ENCODE measurements around the gene PARP9. TPM values are rescaled to one million over a fixed set of nuclear protein-coding genes. Genes with fewer than 3 reads are reported as not detected.

PARP9 gene
- total RNA-seq, 1 donor from 2014 or later = 8.1 TPM

GRCh38 chr3:122548619-122549018 lies 15.5 kb downstream of the PARP9 start:
- Histone ChIP-seq H3K36me3 (peaks cover 37 to 57% of the 10 kb centered on the region in 2 donors), H3K9me3 (no peaks in the 10 kb centered on the region), H3K4me3 (no peak overlapping the region), H3K4me1 (no peaks in the 10 kb centered on the region), H3K27me3 (no peaks in the 10 kb centered on the region), H3K27ac (no peak overlapping the region)
- intact Hi-C loops (cut with DNase I) = no loop called here
- no peak for DNase-seq (ENCODE audit: low spot score in 2 of 2)
- TF ChIP-seq, protein P1, sequence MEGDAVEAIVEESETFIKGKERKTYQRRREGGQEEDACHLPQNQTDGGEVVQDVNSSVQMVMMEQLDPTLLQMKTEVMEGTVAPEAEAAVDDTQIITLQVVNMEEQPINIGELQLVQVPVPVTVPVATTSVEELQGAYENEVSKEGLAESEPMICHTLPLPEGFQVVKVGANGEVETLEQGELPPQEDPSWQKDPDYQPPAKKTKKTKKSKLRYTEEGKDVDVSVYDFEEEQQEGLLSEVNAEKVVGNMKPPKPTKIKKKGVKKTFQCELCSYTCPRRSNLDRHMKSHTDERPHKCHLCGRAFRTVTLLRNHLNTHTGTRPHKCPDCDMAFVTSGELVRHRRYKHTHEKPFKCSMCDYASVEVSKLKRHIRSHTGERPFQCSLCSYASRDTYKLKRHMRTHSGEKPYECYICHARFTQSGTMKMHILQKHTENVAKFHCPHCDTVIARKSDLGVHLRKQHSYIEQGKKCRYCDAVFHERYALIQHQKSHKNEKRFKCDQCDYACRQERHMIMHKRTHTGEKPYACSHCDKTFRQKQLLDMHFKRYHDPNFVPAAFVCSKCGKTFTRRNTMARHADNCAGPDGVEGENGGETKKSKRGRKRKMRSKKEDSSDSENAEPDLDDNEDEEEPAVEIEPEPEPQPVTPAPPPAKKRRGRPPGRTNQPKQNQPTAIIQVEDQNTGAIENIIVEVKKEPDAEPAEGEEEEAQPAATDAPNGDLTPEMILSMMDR (IDR thresholded peaks at IDR 0.05) = no peak

- no peak for DNase-seq (ENCODE audit: low spot score in 2 of 2)
- no peaks in the 10 kb centered on the region for H3K4me1 ChIP-seq
- TF ChIP-seq, protein P1 (IDR thresholded peaks at IDR 0.05) = no peak
- peaks cover 37 to 58% of the 10 kb centered on the region in 2 donors for H3K36me3 ChIP-seq
- no peaks in the 10 kb centered on the region for H3K27me3 ChIP-seq
- H3K27ac ChIP-seq = no peak overlapping the region
- H3K9me3 ChIP-seq = no peaks in the 10 kb centered on the region
- no peak overlapping the region for H3K4me3 ChIP-seq
- intact Hi-C loops (cut with DNase I) = no loop called here
Measured at GRCh38 chr3:122548076-122548475, 16.0 kb downstream of the PARP9 start.

- Histone ChIP-seq H3K9me3 (no peaks in the 10 kb centered on the region), H3K4me1 (no peaks in the 10 kb centered on the region), H3K27ac (no peak overlapping the region), H3K36me3 (peaks cover 29 to 56% of the 10 kb centered on the region in 2 donors), H3K27me3 (no peaks in the 10 kb centered on the region), H3K4me3 (no peak overlapping the region)
- TF ChIP-seq, protein P1 (IDR thresholded peaks at IDR 0.05) = no peak
- intact Hi-C loops (cut with DNase I) = no loop called here
- no peak for DNase-seq (ENCODE audit: low spot score in 2 of 2)
Measured at GRCh38 chr3:122546151-122546550, 17.9 kb downstream of the PARP9 start.

DNA sequence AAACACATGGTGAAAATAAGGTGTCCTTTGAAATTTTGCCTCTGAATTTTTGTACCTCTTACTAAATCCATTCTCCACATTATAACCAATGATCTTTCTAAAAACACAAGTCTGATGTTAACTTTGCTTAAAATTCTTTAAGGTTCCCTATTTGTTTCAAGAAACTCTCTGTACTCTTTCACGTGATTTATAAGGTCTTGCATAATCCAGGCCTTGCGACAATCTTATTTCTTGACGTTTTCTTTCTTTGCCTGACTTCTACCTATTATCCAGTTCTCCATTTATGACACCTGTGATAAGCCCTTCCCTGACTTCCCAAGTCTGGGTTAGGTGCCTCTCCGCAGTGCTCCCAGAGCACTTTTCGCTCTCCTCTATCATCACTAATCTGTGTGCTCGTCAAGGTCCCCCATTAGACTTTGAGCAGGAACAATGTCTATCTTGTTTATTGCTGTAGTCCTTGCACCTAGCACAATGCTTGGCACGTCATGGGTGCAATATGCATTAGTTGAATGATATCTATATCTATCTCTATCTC lies 25.1 kb downstream of the PARP9 start:
- Histone ChIP-seq H3K4me1 (no peaks in the 10 kb centered on the region), H3K9me3 (no peaks in the 10 kb centered on the region), H3K27ac (no peak overlapping the region), H3K36me3 (peaks cover 46 to 56% of the 10 kb centered on the region in 2 donors), H3K27me3 (no peaks in the 10 kb centered on the region), H3K4me3 (no peak overlapping the region)
- no peak for DNase-seq (ENCODE audit: low spot score in 2 of 2)
- TF ChIP-seq, protein P1 (IDR thresholded peaks at IDR 0.05) = no peak
- intact Hi-C loops (cut with DNase I) = no loop called here

- peaks cover 65 to 70% of the 10 kb centered on the region in 2 donors for H3K36me3 ChIP-seq
- H3K4me1 ChIP-seq = no peaks in the 10 kb centered on the region
- intact Hi-C loops (cut with DNase I) = no loop called here
- DNase-seq (ENCODE audit: low spot score in 2 of 2) = no peak
- H3K27ac ChIP-seq = no peak overlapping the region
- H3K4me3 ChIP-seq = no peak overlapping the region
- no peaks in the 10 kb centered on the region for H3K27me3 ChIP-seq
- TF ChIP-seq, protein P1 (IDR thresholded peaks at IDR 0.05) = no peak
- no peaks in the 10 kb centered on the region for H3K9me3 ChIP-seq
Measured at GRCh38 chr3:122536632-122537001, 27.5 kb downstream of the PARP9 start.
